Adipocyte (in vitro differentiated cells): Measurements from ENCODE around the gene CCL21.

ENCODE experiments used
- DNase-seq: peaks from one replicate; pipeline ENCODE4 v3.0.0-alpha.2; 2015; ENCODE audit warnings: low read depth
- H3K27me3 ChIP-seq: replicated peaks from 2 replicates; pipeline ENCODE4 v1.7.0; 2013; ENCODE audit warnings: mild to moderate bottlenecking, low read length, moderate library complexity; ENCODE audit not compliant: control insufficient read depth, insufficient read depth
- H3K36me3 ChIP-seq: 2 replicates; pipeline ENCODE4 v1.7.0; 2013; ENCODE audit warnings: low read length, mild to moderate bottlenecking, moderate library complexity; ENCODE audit not compliant: control insufficient read depth, insufficient read depth, severe bottlenecking
- H3K4me1 ChIP-seq: 2 replicates; pipeline ENCODE4 v1.7.0; 2013; ENCODE audit warnings: mild to moderate bottlenecking, low read length, moderate library complexity; ENCODE audit not compliant: control insufficient read depth, insufficient read depth
- H3K4me3 ChIP-seq: 2 replicates; pipeline ENCODE4 v1.7.0; 2013; ENCODE audit warnings: mild to moderate bottlenecking, low read length, moderate library complexity
- H3K9ac ChIP-seq: 2 replicates; pipeline ENCODE4 v1.7.0; 2013; ENCODE audit warnings: mild to moderate bottlenecking, low read length, moderate library complexity
- H3K9me3 ChIP-seq: 2 replicates; pipeline ENCODE4 v1.7.0; 2013; ENCODE audit warnings: mild to moderate bottlenecking, low read length, moderate library complexity; ENCODE audit not compliant: control insufficient read depth

The CCL21 gene

GRCh38 chr9:34665067-34665380, 44.9 kb downstream of the CCL21 start:
- Histone ChIP-seq H3K27me3 (no peaks in the 10 kb centered on the region), H3K36me3 (peaks cover 9% of the 10 kb centered on the region), H3K9me3 (no peaks in the 10 kb centered on the region), H3K4me1 (peaks cover 28% of the 10 kb centered on the region), H3K9ac (peak overlapping the region; percentile 94), H3K4me3 (peak overlapping the region; percentile 84)
- DNase-seq: no peak

DNA sequence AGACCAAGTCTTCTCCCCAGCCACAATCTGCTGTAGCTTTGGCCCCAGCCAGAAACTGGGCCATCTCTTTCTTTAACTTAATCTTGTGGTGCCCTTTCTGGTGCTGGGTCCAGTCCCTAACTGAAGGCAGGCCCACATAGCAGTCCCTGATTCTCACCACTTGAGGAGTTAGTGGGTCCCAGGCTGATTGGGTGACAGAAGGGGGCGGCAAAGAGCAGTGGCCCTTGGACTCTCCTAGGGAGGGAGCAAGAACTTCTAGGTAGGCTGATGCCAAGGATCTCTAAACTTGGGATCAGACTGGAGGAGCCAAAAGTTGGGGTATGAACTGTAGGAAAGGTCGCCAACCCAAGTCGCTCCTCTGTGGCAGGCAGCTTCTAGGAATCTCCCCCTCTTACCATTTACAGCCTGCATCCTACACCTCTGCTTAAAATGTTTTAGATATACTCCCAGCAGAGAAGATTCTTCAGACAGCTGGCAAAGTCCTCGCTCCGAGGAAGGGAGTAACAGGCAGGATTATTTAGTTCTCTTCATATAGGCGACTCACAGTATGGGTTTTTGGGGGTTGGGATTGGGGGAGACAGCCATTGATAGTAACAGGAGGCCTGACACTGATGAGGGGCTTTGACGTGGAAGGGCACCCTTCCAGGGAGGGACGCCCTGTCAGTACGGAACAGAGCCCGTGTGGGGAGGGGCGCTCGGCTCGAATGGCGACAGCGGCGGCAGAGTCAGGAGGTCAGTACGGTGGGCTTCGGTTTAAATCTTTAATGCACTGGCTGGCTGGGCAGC, 45.5 kb downstream of the CCL21 start:
- Histone ChIP-seq H3K4me1 (peaks cover 28% of the 10 kb centered on the region), H3K9me3 (no peaks in the 10 kb centered on the region), H3K36me3 (peaks cover 14% of the 10 kb centered on the region), H3K27me3 (no peaks in the 10 kb centered on the region), H3K4me3 (peak overlapping the region; percentile 84), H3K9ac (peak overlapping the region; percentile 94)
- peak; percentile 86 for DNase-seq

- H3K27me3 ChIP-seq: no peaks in the 10 kb centered on the region
- H3K36me3 ChIP-seq: peaks cover 14% of the 10 kb centered on the region
- no peaks in the 10 kb centered on the region for H3K9me3 ChIP-seq
- H3K4me1 ChIP-seq: peaks cover 28% of the 10 kb centered on the region
- no peak for DNase-seq
- H3K9ac ChIP-seq: no peak overlapping the region
- no peak overlapping the region for H3K4me3 ChIP-seq
Measured at GRCh38 chr9:34663303-34663605, 46.7 kb downstream of the CCL21 start.

- Histone ChIP-seq H3K36me3 (peaks cover 14% of the 10 kb centered on the region), H3K9me3 (no peaks in the 10 kb centered on the region), H3K4me1 (peaks cover 26% of the 10 kb centered on the region), H3K9ac (no peak within 1 kb of the TSS), H3K27me3 (no peaks in the 10 kb centered on the region), H3K4me3 (no peak within 1 kb of the TSS)
- no peak for DNase-seq
Measured at GRCh38 chr9:34662526-34663302, 47.2 kb downstream of the CCL21 start, which contains the start of gene CCL27. CCL27 (minus strand) TSS chr9:34662657; CDS start chr9:34662633, 24 bp downstream.

DNA sequence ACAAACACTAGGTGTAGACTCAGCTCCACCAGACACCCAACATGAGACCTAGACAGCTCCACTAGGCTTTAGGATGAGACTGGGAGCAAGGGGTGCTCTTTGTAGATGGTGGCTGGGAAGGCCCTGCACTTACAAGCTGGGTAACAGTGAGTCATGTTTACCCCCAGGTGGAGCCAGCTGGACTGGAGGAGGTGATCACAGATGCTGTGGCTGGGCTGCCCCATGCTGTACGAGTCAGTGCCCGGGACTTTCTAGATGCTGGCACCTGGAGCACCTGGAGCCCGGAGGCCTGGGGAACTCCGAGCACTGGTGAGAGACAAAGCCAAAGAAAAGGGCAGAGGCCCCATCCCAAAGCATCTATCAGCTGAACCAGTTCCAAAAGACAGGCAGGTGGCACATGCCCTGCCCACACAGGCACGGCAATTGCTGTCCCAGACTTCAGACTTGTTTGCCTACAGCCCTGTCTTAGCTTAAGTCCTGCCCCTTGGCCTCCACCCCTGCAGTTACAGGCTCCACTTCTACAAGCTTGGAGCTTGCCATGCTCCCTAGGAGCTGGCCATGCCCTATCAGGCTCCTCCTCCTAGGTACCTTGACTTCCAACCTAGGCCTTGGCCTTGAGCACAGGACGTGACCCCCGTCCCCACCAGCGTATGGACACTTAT, 50.2 kb downstream of the CCL21 start:
- no peak for DNase-seq
- Histone ChIP-seq H3K27me3 (no peaks in the 10 kb centered on the region), H3K4me1 (peaks cover 20% of the 10 kb centered on the region), H3K9me3 (no peaks in the 10 kb centered on the region), H3K36me3 (peaks cover 14% of the 10 kb centered on the region), H3K4me3 (no peak overlapping the region), H3K9ac (no peak overlapping the region)
